ENCODE data around the gene CAP2.

Gene CAP2

DNA sequence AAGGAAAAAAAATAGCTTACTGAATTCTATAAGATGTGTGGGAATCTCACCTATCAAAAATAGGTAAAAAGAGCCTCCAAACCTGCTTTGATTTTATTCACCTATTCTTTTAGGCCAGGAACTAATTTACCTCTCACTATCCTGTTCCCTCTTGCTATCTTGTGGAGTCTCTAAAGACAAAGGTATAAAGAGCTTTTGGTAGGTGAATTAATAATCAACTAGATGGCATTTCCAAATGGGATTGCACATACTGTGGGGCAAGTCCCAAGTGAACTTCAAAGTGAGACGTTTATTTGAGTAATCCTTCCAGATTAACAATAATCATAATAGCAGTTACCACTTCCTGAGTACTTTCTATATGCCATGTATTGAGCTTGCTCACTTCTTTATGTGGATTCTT is 209.5 kb downstream of the CAP2 start:
- no peak overlapping the region for H3K4me3 ChIP-seq (ENCODE audit: low read depth, low read length)
- TF ChIP-seq, protein P1, sequence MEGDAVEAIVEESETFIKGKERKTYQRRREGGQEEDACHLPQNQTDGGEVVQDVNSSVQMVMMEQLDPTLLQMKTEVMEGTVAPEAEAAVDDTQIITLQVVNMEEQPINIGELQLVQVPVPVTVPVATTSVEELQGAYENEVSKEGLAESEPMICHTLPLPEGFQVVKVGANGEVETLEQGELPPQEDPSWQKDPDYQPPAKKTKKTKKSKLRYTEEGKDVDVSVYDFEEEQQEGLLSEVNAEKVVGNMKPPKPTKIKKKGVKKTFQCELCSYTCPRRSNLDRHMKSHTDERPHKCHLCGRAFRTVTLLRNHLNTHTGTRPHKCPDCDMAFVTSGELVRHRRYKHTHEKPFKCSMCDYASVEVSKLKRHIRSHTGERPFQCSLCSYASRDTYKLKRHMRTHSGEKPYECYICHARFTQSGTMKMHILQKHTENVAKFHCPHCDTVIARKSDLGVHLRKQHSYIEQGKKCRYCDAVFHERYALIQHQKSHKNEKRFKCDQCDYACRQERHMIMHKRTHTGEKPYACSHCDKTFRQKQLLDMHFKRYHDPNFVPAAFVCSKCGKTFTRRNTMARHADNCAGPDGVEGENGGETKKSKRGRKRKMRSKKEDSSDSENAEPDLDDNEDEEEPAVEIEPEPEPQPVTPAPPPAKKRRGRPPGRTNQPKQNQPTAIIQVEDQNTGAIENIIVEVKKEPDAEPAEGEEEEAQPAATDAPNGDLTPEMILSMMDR (IDR thresholded peaks at IDR 0.05; ENCODE audit: borderline replicate concordance, insufficient read depth, low read depth, low read length), result no peak

DNA sequence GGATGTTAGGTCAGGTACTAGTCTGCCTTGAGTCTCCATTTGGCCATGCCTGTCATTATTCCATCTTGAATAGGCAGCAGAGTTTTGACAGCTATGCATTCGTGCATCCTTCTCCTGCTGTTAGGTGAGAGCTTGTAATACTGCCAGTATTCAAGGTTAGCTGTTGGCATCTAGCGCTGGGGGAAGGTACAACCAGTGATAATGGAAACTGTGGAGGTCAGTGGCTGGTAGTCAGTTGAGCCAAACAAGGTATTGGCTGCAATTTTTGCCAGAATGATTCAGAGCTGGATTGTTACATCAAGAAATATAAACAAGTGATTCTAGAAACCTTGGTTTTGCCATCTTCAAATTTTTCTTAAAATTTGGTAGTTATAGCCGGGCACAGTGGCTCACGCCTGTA is 213.2 kb downstream of the CAP2 start:
- no peak overlapping the region for H3K4me3 ChIP-seq (ENCODE audit: low read depth, low read length)
- TF ChIP-seq, protein P1 (IDR thresholded peaks at IDR 0.05; ENCODE audit: borderline replicate concordance, insufficient read depth, low read depth, low read length), result no peak

Data from GM12875 (cell line).